WTC11 (cell line): Measurements from ENCODE around the gene OPTN. TPM values are rescaled to one million over a fixed set of nuclear protein-coding genes. Genes with fewer than 3 reads are reported as not detected.

ENCODE experiments used
- ATAC-seq: fragments of 200-7000 bp; cut with Tn5 transposase; 2 replicates; pipeline ENCODE4 v1.10.0; 2021; ENCODE audit warnings: mild to moderate bottlenecking, moderate library complexity
- CTCF ChIA-PET: fragments of 300-600 bp; sonication (Branson Sonifier 250); formaldehyde crosslinking; loops from one replicate; lab custom pipeline; 2021; ENCODE audit warnings: antibody characterized with exemption; lab: Charles Lee
- POLR2A ChIA-PET: fragments of 350-600 bp; sonication (Branson Sonifier 250); formaldehyde crosslinking; loops from one replicate; lab custom pipeline; 2021; ENCODE audit warnings: antibody characterized with exemption; lab: Charles Lee
- DNase-seq: peaks from one replicate; pipeline ENCODE4 v3.0.0; 2021; ENCODE audit warnings: low spot score
- H3K27ac Mint-ChIP-seq: 2 replicates; pipeline ENCODE4 v1.8.0; 2021; ENCODE audit warnings: mixed read lengths
- H3K27me3 Mint-ChIP-seq: 2 replicates; pipeline ENCODE4 v1.8.0; 2021; ENCODE audit warnings: low read depth, mild to moderate bottlenecking, moderate library complexity, mixed read lengths
- H3K36me3 Mint-ChIP-seq: 2 replicates; pipeline ENCODE4 v1.8.0; 2021; ENCODE audit warnings: mixed read lengths
- H3K4me1 Mint-ChIP-seq: 2 replicates; pipeline ENCODE4 v1.8.0; 2022; ENCODE audit warnings: mixed read lengths
- H3K4me3 Mint-ChIP-seq: 2 replicates; pipeline ENCODE4 v1.8.0; 2021; ENCODE audit warnings: mild to moderate bottlenecking, moderate library complexity, mixed read lengths
- H3K9me3 Mint-ChIP-seq: 2 replicates; pipeline ENCODE4 v1.8.0; 2021; ENCODE audit warnings: mixed read lengths
- CREM ChIP-seq: sonication (generic); formaldehyde crosslinking; IDR thresholded peaks from 2 replicates; pipeline ENCODE4 v1.8.1; 2022; ENCODE audit warnings: mild to moderate bottlenecking, missing genetic modification reagents, moderate library complexity
- ESRRA ChIP-seq: sonication (generic); formaldehyde crosslinking; IDR thresholded peaks from 2 replicates; pipeline ENCODE4 v1.8.1; 2022; ENCODE audit warnings: mild to moderate bottlenecking, missing genetic modification reagents, borderline replicate concordance
- GTF2I ChIP-seq: fragments of 250-450 bp; sonication (Bioruptor Pico); conservative IDR thresholded peaks from 2 replicates; pipeline ENCODE4 v1.4.0; 2021; ENCODE audit warnings: mild to moderate bottlenecking
- JUN ChIP-seq: sonication (generic); formaldehyde crosslinking; IDR thresholded peaks from 2 replicates; pipeline ENCODE4 v1.8.0; 2023; ENCODE audit warnings: mild to moderate bottlenecking, missing genetic modification reagents
- KAT7 ChIP-seq: sonication (generic); formaldehyde crosslinking; IDR thresholded peaks from 2 replicates; pipeline ENCODE4 v1.8.1; 2023; ENCODE audit warnings: missing genetic modification reagents, mild to moderate bottlenecking, borderline replicate concordance
- MXD4 ChIP-seq: fragments of 250-450 bp; sonication (Bioruptor Pico); IDR thresholded peaks from 2 replicates; pipeline ENCODE4 v1.8.0; 2021; ENCODE audit warnings: mild to moderate bottlenecking, moderate library complexity, borderline replicate concordance
- RORB ChIP-seq: fragments of 250-450 bp; sonication (Bioruptor Pico); IDR thresholded peaks from 2 replicates; pipeline ENCODE4 v1.9.0; 2021; ENCODE audit warnings: mild to moderate bottlenecking
- TEAD1 ChIP-seq: sonication (generic); formaldehyde crosslinking; IDR thresholded peaks from 2 replicates; pipeline ENCODE4 v1.8.0; 2022; ENCODE audit warnings: mild to moderate bottlenecking, missing genetic modification reagents
- TEAD4 ChIP-seq: sonication (generic); formaldehyde crosslinking; IDR thresholded peaks from 2 replicates; pipeline ENCODE4 v1.8.0; 2022; ENCODE audit warnings: mild to moderate bottlenecking, missing genetic modification reagents
- TP53 ChIP-seq: sonication (generic); formaldehyde crosslinking; IDR thresholded peaks from 2 replicates; pipeline ENCODE4 v1.8.1; 2023; ENCODE audit warnings: mild to moderate bottlenecking, missing genetic modification reagents
- ZNF396 ChIP-seq: fragments of 250-450 bp; sonication (Bioruptor Pico); IDR thresholded peaks from 2 replicates; pipeline ENCODE4 v1.8.0; 2021; ENCODE audit warnings: mild to moderate bottlenecking, moderate library complexity, borderline replicate concordance
- total RNA-seq: library from RNA; stranded (reverse); gene quantifications from 3 replicates; pipeline ENCODE4 v1.2.3, GENCODE V29; 2021
- TF ChIP-seq, protein P1 (sequence below): sonication (generic); formaldehyde crosslinking; IDR thresholded peaks from 2 replicates; pipeline ENCODE4 v1.8.1; 2022; ENCODE audit warnings: mild to moderate bottlenecking, moderate library complexity, missing genetic modification reagents
- TF ChIP-seq, protein P2 (sequence below): fragments of 250-450 bp; sonication (Bioruptor Pico); IDR thresholded peaks from 2 replicates; pipeline ENCODE4 v2.1.2; 2022; ENCODE audit warnings: mild to moderate bottlenecking, moderate library complexity
- TF ChIP-seq, protein P3 (sequence below): fragments of 250-450 bp; sonication (Bioruptor Pico); IDR thresholded peaks from 2 replicates; pipeline ENCODE4 v1.9.0; 2021; ENCODE audit warnings: mild to moderate bottlenecking
- TF ChIP-seq, protein P4 (sequence below): sonication (generic); formaldehyde crosslinking; IDR thresholded peaks from 2 replicates; pipeline ENCODE4 v1.8.1; 2022; ENCODE audit warnings: mild to moderate bottlenecking, missing genetic modification reagents, moderate library complexity, borderline replicate concordance
- TF ChIP-seq, protein P5 (sequence below): sonication (generic); formaldehyde crosslinking; IDR thresholded peaks from 2 replicates; pipeline ENCODE4 v1.8.1; 2023; ENCODE audit warnings: mild to moderate bottlenecking, missing genetic modification reagents, moderate library complexity
- TF ChIP-seq, protein P6 (sequence below): sonication (generic); formaldehyde crosslinking; IDR thresholded peaks from 2 replicates; pipeline ENCODE4 v1.8.0; 2022; ENCODE audit warnings: mild to moderate bottlenecking, missing genetic modification reagents
- TF ChIP-seq, protein P7 (sequence below): sonication (generic); formaldehyde crosslinking; IDR thresholded peaks from 2 replicates; pipeline ENCODE4 v1.8.0; 2022; ENCODE audit warnings: mild to moderate bottlenecking, missing genetic modification reagents

Gene OPTN
- total RNA-seq, 1 experiment from 2014 or later: 44.3 TPM

DNA sequence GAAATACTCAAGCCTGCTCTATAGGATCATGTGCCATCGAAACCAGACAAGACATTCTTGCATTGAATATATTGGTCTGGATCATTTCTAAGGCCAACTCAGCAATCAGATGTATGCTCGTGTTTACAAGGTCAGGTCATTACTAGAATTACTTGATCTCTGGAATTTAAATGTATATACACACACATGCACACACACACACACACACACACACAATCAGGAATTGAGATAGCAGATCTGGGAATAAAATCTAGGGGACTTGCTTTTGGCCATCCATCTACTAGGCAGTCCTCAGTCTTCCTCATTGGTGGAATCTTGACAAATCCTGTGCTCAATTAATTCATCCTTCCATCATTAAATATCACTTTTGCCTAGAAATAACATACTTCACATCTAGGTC, 3.6 kb downstream of the OPTN start (continued):
- TF ChIP-seq, protein P1, sequence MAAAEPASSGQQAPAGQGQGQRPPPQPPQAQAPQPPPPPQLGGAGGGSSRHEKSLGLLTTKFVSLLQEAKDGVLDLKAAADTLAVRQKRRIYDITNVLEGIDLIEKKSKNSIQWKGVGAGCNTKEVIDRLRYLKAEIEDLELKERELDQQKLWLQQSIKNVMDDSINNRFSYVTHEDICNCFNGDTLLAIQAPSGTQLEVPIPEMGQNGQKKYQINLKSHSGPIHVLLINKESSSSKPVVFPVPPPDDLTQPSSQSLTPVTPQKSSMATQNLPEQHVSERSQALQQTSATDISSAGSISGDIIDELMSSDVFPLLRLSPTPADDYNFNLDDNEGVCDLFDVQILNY: no peak
- TF ChIP-seq, protein P2, sequence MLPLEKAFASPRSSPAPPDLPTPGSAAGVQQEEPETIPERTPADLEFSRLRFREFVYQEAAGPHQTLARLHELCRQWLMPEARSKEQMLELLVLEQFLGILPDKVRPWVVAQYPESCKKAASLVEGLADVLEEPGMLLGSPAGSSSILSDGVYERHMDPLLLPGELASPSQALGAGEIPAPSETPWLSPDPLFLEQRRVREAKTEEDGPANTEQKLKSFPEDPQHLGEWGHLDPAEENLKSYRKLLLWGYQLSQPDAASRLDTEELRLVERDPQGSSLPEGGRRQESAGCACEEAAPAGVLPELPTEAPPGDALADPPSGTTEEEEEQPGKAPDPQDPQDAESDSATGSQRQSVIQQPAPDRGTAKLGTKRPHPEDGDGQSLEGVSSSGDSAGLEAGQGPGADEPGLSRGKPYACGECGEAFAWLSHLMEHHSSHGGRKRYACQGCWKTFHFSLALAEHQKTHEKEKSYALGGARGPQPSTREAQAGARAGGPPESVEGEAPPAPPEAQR: no peak
- TF ChIP-seq, all 79 proteins: peak for 0

DNA sequence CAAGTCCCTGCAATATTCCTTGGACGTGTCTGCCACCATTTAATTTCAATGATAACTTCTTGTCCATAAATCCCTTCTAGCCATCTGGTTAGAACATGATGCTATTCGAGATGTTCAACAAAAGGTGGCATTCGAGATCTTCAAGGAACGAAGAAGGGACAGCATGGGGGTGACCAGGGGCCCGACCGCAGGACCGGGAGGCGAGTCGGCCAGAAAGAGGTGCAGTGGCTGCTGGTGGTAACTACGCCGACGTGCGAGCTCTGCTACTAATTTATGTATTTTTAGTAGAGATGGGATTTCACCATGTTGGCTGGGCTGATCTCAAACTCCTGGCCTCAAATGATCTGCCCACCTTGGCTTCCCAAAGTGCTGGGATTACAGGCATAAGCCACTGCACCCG, 4.7 kb downstream of the OPTN start:
- DNase-seq (no peak), ATAC-seq (no peak)
- Mint-ChIP-seq H3K9me3 (no peaks in the 10 kb centered on the region), H3K27me3 (peaks cover 7% of the 10 kb centered on the region), H3K36me3 (no peaks in the 10 kb centered on the region), H3K4me3 (no peak overlapping the region), H3K4me1 (peaks cover 7% of the 10 kb centered on the region), H3K27ac (no peak overlapping the region)
- ChIA-PET POLR2A (no interaction called here), CTCF (interaction anchor here (0.6 to 1.0 kb wide), 2 partner anchors 22 to 57 kb away, joined by 3 read pairs; partner anchors contain the start of gene MCM10)
- TF ChIP-seq, protein P3, sequence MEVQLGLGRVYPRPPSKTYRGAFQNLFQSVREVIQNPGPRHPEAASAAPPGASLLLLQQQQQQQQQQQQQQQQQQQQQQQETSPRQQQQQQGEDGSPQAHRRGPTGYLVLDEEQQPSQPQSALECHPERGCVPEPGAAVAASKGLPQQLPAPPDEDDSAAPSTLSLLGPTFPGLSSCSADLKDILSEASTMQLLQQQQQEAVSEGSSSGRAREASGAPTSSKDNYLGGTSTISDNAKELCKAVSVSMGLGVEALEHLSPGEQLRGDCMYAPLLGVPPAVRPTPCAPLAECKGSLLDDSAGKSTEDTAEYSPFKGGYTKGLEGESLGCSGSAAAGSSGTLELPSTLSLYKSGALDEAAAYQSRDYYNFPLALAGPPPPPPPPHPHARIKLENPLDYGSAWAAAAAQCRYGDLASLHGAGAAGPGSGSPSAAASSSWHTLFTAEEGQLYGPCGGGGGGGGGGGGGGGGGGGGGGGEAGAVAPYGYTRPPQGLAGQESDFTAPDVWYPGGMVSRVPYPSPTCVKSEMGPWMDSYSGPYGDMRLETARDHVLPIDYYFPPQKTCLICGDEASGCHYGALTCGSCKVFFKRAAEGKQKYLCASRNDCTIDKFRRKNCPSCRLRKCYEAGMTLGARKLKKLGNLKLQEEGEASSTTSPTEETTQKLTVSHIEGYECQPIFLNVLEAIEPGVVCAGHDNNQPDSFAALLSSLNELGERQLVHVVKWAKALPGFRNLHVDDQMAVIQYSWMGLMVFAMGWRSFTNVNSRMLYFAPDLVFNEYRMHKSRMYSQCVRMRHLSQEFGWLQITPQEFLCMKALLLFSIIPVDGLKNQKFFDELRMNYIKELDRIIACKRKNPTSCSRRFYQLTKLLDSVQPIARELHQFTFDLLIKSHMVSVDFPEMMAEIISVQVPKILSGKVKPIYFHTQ: no peak
- no peak for TF ChIP-seq TP53 (CRISPR knock-in tag)
- TF ChIP-seq, protein P4, sequence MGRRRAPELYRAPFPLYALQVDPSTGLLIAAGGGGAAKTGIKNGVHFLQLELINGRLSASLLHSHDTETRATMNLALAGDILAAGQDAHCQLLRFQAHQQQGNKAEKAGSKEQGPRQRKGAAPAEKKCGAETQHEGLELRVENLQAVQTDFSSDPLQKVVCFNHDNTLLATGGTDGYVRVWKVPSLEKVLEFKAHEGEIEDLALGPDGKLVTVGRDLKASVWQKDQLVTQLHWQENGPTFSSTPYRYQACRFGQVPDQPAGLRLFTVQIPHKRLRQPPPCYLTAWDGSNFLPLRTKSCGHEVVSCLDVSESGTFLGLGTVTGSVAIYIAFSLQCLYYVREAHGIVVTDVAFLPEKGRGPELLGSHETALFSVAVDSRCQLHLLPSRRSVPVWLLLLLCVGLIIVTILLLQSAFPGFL (CRISPR knock-in tag): no peak
- TF ChIP-seq, protein P5, sequence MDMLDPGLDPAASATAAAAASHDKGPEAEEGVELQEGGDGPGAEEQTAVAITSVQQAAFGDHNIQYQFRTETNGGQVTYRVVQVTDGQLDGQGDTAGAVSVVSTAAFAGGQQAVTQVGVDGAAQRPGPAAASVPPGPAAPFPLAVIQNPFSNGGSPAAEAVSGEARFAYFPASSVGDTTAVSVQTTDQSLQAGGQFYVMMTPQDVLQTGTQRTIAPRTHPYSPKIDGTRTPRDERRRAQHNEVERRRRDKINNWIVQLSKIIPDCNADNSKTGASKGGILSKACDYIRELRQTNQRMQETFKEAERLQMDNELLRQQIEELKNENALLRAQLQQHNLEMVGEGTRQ: no peak
- no peak for TF ChIP-seq GTF2I (CRISPR knock-in tag)
- no peak for TF ChIP-seq CREM (CRISPR knock-in tag)
- TF ChIP-seq TEAD1: no peak
- no peak for TF ChIP-seq MXD4 (CRISPR knock-in tag)
- TF ChIP-seq KAT7: no peak
- no peak for TF ChIP-seq ZNF396

DNA sequence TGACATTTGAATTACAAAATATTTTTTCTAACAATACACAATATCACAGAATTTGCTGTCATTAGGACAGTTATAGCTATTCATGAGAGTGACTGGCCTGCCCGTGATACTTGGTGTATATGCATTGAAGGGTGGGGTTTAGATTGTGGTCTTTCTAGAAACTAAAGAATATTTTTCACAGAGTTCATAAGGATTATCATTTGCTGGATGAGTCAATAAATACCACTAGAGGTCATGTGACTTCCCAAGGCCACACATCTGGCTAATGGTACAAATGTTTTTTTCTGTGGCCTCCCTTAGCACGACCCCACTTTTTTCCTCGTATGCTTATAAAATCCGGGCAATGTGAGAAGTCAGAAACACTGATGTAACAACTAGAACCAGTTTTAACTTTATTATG, 5.2 kb downstream of the OPTN start:
- no peak for ATAC-seq
- Mint-ChIP-seq H3K27me3 (peaks cover 7% of the 10 kb centered on the region), H3K27ac (no peak overlapping the region), H3K4me3 (no peak overlapping the region), H3K4me1 (peaks cover 7% of the 10 kb centered on the region), H3K36me3 (peaks cover 3% of the 10 kb centered on the region), H3K9me3 (no peaks in the 10 kb centered on the region)
- no peak for DNase-seq
- POLR2A ChIA-PET: no interaction called here
- CTCF ChIA-PET: interaction anchor here (1.0 kb wide), 1 partner anchor 56 kb away, joined by 3 read pairs; the partner anchor contains the start of gene MCM10
- TF ChIP-seq, protein P6, sequence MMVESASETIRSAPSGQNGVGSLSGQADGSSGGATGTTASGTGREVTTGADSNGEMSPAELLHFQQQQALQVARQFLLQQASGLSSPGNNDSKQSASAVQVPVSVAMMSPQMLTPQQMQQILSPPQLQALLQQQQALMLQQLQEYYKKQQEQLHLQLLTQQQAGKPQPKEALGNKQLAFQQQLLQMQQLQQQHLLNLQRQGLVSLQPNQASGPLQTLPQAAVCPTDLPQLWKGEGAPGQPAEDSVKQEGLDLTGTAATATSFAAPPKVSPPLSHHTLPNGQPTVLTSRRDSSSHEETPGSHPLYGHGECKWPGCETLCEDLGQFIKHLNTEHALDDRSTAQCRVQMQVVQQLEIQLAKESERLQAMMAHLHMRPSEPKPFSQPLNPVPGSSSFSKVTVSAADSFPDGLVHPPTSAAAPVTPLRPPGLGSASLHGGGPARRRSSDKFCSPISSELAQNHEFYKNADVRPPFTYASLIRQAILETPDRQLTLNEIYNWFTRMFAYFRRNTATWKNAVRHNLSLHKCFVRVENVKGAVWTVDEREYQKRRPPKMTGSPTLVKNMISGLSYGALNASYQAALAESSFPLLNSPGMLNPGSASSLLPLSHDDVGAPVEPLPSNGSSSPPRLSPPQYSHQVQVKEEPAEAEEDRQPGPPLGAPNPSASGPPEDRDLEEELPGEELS (CRISPR knock-in tag): no peak
- TF ChIP-seq, protein P7, sequence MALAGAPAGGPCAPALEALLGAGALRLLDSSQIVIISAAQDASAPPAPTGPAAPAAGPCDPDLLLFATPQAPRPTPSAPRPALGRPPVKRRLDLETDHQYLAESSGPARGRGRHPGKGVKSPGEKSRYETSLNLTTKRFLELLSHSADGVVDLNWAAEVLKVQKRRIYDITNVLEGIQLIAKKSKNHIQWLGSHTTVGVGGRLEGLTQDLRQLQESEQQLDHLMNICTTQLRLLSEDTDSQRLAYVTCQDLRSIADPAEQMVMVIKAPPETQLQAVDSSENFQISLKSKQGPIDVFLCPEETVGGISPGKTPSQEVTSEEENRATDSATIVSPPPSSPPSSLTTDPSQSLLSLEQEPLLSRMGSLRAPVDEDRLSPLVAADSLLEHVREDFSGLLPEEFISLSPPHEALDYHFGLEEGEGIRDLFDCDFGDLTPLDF: no peak
- TF ChIP-seq JUN (CRISPR knock-in tag): no peak
- no peak for TF ChIP-seq RORB (CRISPR knock-in tag)
- no peak for TF ChIP-seq ESRRA (CRISPR knock-in tag)
- TF ChIP-seq, protein P2: no peak
- no peak for TF ChIP-seq TEAD4
- TF ChIP-seq, protein P1: no peak
